ENCODE data around the gene DOCK3.
"Not testable (repeated sequence)": the region's sequence is repeated elsewhere in the genome, so short reads cannot be mapped to it uniquely, and the experiment has no call there.

The DOCK3 gene

DNA sequence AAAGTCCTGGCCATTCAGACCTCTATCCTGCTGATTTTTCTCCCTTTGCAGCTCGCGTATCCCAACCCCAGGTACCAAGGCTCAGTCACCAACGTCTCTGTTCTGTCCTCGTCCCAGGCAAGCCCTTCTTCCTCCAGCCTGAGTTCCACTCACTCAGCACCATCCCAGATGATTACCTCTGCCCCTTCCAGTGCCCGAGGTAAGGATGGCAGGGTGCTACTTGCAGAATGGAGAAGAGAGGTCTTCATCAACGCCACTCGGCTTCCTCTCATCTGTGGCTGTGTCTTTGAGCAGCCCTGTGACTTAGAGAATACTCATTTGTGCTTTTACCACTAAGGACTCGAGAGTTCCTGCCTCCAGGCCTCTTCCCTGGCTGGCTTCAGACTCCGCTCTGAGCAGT is 687.7 kb downstream of the DOCK3 start:
- DNase-seq (ENCODE audit: low spot score) = no peak

DNA sequence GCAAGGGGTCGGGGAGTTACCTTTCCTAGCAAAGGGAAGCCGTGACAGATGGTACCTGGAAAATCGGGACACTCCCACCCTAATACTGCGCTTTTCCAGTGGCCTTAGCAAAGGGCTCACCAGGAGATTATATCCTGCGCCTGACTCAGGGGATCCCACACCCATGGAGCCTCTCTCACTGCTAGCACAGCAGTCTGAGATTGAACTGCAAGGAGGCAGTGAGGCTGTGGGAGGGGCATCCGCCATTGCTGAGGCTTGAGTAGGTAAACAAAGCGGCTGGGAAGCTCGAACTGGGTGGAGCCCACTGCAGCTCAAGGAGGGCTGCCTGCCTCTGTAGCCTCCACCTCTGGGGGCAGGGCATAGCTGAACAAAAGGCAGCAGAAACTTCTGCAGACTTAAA is 693.5 kb downstream of the DOCK3 start:
- not testable (repeated sequence) for DNase-seq (ENCODE audit: low spot score)

- DNase-seq (ENCODE audit: low spot score) = peak; percentile 78
Measured at GRCh38 chr3:51371943-51372557, 697.3 kb downstream of the DOCK3 start.

- DNase-seq (ENCODE audit: low spot score) = no peak
Measured at GRCh38 chr3:51373658-51374421, 699.1 kb downstream of the DOCK3 start.

- DNase-seq (ENCODE audit: low spot score) = no peak
Measured at GRCh38 chr3:51374456-51374855, 699.7 kb downstream of the DOCK3 start.

- DNase-seq (ENCODE audit: low spot score) = no peak
Measured at GRCh38 chr3:51375136-51375535, 700.4 kb downstream of the DOCK3 start.

- DNase-seq (ENCODE audit: low spot score) = no peak
Measured at GRCh38 chr3:51375571-51375970, 700.8 kb downstream of the DOCK3 start.

DNA sequence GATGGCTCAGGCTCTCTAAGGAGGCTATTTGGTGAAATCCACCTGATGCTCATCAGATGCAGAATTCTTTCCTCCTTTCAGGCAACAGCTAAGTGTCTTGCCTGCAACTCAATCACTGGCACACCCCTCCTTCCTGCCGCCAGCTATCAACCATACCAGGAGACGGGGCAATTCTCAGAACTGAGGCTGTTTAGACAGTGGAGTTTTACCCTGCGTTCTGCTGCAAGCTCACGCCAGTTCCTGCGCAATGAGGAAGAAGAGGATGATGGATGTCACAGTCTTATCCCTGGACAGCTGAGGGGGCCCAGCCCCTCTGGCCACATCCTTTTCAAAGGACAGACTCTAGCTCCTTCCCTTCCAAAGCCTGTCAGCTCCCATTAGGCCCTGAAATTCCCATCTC is 703.3 kb downstream of the DOCK3 start:
- no peak for DNase-seq (ENCODE audit: low spot score)

GRCh38 chr3:51378726-51379125 is 704.0 kb downstream of the DOCK3 start:
- no peak for DNase-seq (ENCODE audit: low spot score)

DNA sequence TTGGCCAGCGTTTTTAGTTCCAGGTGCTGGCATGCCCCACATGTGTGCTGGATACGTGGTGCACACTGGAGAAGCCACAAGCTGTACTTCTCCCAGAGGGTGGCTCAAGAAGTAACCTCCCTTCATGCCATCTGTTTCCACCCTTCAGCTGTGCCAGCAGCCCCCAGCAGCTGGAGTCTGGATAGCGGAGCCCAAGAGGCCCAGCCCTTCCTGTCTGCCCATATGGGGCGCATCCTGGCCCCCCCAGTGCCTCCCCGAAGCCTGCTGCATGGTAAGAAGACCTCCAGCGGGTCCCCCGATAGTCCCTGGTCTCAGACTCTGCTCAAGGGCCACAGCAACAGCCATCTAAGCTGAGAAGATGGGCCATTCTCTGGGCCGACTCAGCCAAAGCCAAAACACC is 704.6 kb downstream of the DOCK3 start:
- DNase-seq (ENCODE audit: low spot score) = no peak

GRCh38 chr3:51379746-51380455 is 705.2 kb downstream of the DOCK3 start:
- no peak for DNase-seq (ENCODE audit: low spot score)

- no peak for DNase-seq (ENCODE audit: low spot score)
Measured at GRCh38 chr3:51380601-51381332, 706.0 kb downstream of the DOCK3 start.

- DNase-seq (ENCODE audit: low spot score) = no peak
Measured at GRCh38 chr3:51381333-51381705, 706.6 kb downstream of the DOCK3 start.

GRCh38 chr3:51382076-51382745 is 707.5 kb downstream of the DOCK3 start:
- DNase-seq (ENCODE audit: low spot score) = no peak

GRCh38 chr3:51382947-51383578 is 708.3 kb downstream of the DOCK3 start:
- no peak for DNase-seq (ENCODE audit: low spot score)

GRCh38 chr3:51384055-51384725 is 709.5 kb downstream of the DOCK3 start:
- DNase-seq (ENCODE audit: low spot score) = peak; percentile 28

DNA sequence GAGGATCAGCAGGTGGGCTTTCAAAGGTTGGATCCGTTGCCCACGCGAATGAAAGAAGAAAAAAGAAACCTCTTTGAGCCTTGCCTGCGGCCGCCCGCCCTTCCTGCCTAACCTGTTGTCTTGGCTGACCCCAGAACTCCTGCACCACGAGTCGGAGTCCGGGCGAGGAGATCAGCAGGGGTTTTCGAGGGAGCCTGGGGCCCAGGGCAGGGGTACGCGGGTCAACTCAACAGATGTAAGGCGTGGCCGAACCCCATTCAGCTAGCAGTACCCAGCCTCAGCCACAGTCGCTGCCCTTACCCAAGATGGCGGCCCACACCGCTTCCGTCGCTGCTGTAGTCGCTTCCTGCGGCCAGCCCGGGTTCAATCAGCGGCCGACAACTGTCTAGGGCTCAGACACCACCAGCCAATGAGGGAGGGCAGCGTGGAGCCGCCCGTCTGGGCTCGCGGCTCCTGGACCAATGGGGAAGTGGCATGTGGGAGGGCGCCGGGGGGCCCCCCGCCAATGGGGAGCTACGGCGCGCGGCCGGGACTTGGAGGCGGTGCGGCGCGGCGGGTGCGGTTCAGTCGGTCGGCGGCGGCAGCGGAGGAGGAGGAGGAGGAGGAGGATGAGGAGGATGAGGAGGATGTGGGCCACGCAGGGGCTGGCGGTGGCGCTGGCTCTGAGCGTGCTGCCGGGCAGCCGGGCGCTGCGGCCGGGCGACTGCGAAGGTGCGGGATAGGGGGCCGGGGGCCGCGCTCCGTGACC is 710.2 kb downstream of the DOCK3 start, which contains the start of gene MANF:
MANF (plus strand) TSS at position 566 of the 748 bp plus-strand sequence; CDS start at position 618, 52 bp downstream.
- DNase-seq (ENCODE audit: low spot score) = peak; percentile 100

DNA sequence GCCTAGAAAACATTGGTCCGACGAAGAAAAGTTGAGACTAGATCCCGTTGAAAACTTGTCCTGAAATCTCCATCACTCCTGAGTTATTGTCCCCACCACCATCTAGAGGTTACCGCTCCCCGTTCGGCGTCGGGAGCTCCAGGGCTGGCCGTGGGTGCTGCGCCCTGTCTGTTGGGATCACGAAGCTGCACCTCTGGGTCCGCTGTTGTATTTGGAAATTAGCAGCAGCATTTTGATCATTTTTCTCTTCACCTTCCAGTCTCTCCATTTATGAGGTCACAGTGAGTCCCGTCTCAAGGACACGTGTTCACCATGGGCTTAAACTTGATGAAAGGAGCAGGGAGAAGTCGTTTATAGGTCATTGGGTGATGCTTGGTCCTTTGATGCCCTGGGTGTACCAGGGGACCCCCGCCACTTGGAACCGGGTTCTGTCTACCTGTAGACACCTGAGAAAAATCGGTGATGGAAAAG is 710.9 kb downstream of the DOCK3 start:
- no peak for DNase-seq (ENCODE audit: low spot score)

- DNase-seq (ENCODE audit: low spot score) = no peak
Measured at GRCh38 chr3:51386159-51386851, 711.6 kb downstream of the DOCK3 start.
